CD4-positive, alpha-beta memory T cell (primary cell): ENCODE data around the gene ADAM33. TPM values are rescaled to one million over a fixed set of nuclear protein-coding genes. Genes with fewer than 3 reads are reported as not detected.
A peak's percentile ranks its signal among the peaks of the same experiment; 100 is the strongest.

ENCODE experiments used
- CTCF ChIA-PET: fragments of 350-600 bp; sonication (Branson Sonifier 250); formaldehyde crosslinking; loops from one replicate; lab custom pipeline; 2021; ENCODE audit warnings: inconsistent platforms; ENCODE audit not compliant: partially characterized antibody; lab: Charles Lee
- POLR2A ChIA-PET: fragments of 350-600 bp; sonication (Branson Sonifier 250); formaldehyde crosslinking; loops from one replicate; lab custom pipeline; 2021; ENCODE audit not compliant: partially characterized antibody; lab: Charles Lee
- DNase-seq, 5 donors: peaks; one replicate each; pipeline versions ENCODE4 v3.0.0 to v3.0.0-alpha.2; 2020 to 2022; ENCODE audit warnings: mixed read lengths in 1 of 5
- H3K27ac ChIP-seq: one replicate; pipeline ENCODE4 v1.7.0; 2013; ENCODE audit warnings: low read depth, low read length
- H3K27me3 ChIP-seq: 2 replicates; pipeline ENCODE4 v1.7.0; 2013; ENCODE audit warnings: mild to moderate bottlenecking, low read length, moderate library complexity; ENCODE audit not compliant: insufficient read depth
- H3K36me3 ChIP-seq: 2 replicates; pipeline ENCODE4 v1.7.0; 2013; ENCODE audit warnings: mild to moderate bottlenecking, low read length, moderate library complexity; ENCODE audit not compliant: insufficient read depth
- H3K4me1 ChIP-seq: 2 replicates; pipeline ENCODE4 v1.7.0; 2013; ENCODE audit warnings: mild to moderate bottlenecking, low read length, moderate library complexity; ENCODE audit not compliant: insufficient read depth
- H3K4me3 ChIP-seq, 2 donors: one replicate each; pipeline ENCODE4 v1.7.0; 2013; ENCODE audit warnings: low read length in 2 of 2, mild to moderate bottlenecking in 1 of 2
- H3K9me3 ChIP-seq, 2 donors: one replicate each; pipeline ENCODE4 v1.7.0; 2013; ENCODE audit warnings: low read length in 2 of 2, control low read depth in 1 of 2; ENCODE audit not compliant: control insufficient read depth in 1 of 2
- H3K27ac Mint-ChIP-seq, 7 donors: one replicate each; pipeline ENCODE4 v1.8.0; 2020 to 2021; ENCODE audit warnings: mixed read lengths in 7 of 7, mild to moderate bottlenecking in 6 of 7, inconsistent platforms in 3 of 7, moderate library complexity in 3 of 7
- H3K27me3 Mint-ChIP-seq, 2 donors: one replicate each; pipeline ENCODE4 v1.8.0; 2020 to 2021; ENCODE audit warnings: mixed read lengths in 2 of 2
- H3K36me3 Mint-ChIP-seq, 2 donors: one replicate each; pipeline ENCODE4 v1.8.0; 2020 to 2021; ENCODE audit warnings: mixed read lengths in 2 of 2, inconsistent platforms in 1 of 2, mild to moderate bottlenecking in 1 of 2
- H3K4me1 Mint-ChIP-seq, 4 donors: one replicate each; pipeline ENCODE4 v1.8.0; 2020 to 2021; ENCODE audit warnings: mixed read lengths in 4 of 4, mild to moderate bottlenecking in 1 of 4
- H3K4me3 Mint-ChIP-seq, 8 donors: one replicate each; pipeline ENCODE4 v1.8.0; 2020 to 2021; ENCODE audit warnings: mixed read lengths in 8 of 8, mild to moderate bottlenecking in 7 of 8, moderate library complexity in 6 of 8, inconsistent platforms in 3 of 8
- H3K9me3 Mint-ChIP-seq, 8 donors: one replicate each; pipeline ENCODE4 v1.8.0; 2020 to 2021; ENCODE audit warnings: mixed read lengths in 8 of 8, mild to moderate bottlenecking in 5 of 8, inconsistent platforms in 3 of 8, moderate library complexity in 1 of 8
- intact Hi-C: fragments of 100-400 bp; cut with micrococcal nuclease; formaldehyde crosslinking; loops from one replicate; pipeline ENCODE4 v1.15.1; 2023
- polyA plus RNA-seq, 2 donors: library from polyadenylated mRNA; unstranded; fragments of 300-500 nt; fragmentation: Illumina TruSeq; gene quantifications; one replicate each; pipeline ENCODE4 v1.2.3, GENCODE V29; 2021
- total RNA-seq, 2 experiments: library from RNA; stranded (reverse); gene quantifications; one replicate each; pipeline ENCODE4 v1.2.3, GENCODE V29; 2021

ADAM33 gene
- total and polyA plus RNA-seq, 4 experiments from 2014 or later = not detected

DNA sequence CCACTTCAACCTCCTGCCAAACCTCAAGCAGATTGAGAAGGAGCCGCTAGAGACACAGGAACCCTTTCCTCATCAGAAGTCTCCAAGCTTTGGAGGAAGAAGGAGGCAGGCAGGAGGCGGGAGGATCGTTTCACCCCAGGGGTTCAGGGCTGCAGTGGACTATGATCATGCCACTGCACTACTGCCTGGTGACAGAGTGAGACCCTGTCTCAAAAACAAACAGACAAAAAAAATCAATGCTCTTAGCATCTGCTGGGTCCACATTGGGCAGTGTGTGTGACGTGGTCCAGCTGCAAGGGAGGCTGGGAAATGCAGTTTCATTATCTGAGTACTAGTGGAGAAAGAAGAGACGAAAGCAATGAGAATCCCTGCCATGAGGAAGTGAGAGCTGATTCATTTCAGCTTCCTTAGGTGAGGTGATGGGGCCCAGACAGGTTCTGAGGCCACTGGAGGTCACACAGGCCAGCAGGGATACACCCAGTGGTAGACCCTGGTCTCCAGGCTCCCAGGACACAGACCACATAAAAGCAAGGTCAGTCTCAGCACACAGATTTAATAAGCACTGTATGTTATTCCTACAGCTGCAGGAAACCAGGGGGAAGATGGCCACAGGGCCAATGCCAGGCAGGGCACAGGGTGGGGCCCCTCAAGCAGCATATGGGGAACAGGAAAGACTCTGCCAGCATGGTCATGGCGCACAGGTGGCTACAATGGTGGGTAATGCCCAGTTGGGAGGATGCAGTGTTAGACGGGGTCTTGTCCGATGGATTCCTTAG is 22.9 kb downstream of the ADAM33 start:
- DNase-seq = no peak
- ChIA-PET POLR2A (no interaction called here), CTCF (no interaction called here)
- H3K4me3 Mint-ChIP-seq = peak overlapping the region in 1 of 8 donors; percentile 30
- Histone ChIP-seq H3K4me1 (no peaks in the 10 kb centered on the region), H3K36me3 (no peaks in the 10 kb centered on the region), H3K4me3 (no peak overlapping the region), H3K9me3 (no peaks in the 10 kb centered on the region), H3K27me3 (no peaks in the 10 kb centered on the region), H3K27ac (no peak overlapping the region)
- H3K27ac Mint-ChIP-seq = peak overlapping the region in 1 of 7 donors; percentile 46
- peaks cover 0 to 2% (median 1%) of the 10 kb centered on the region in 8 donors for H3K9me3 Mint-ChIP-seq
- H3K27me3 Mint-ChIP-seq = peaks cover 26 to 28% of the 10 kb centered on the region in 2 donors
- intact Hi-C loops = no loop called here
- H3K4me1 Mint-ChIP-seq = peaks cover 6 to 20% (median 9%) of the 10 kb centered on the region in 4 donors
- H3K36me3 Mint-ChIP-seq = no peaks in the 10 kb centered on the region

DNA sequence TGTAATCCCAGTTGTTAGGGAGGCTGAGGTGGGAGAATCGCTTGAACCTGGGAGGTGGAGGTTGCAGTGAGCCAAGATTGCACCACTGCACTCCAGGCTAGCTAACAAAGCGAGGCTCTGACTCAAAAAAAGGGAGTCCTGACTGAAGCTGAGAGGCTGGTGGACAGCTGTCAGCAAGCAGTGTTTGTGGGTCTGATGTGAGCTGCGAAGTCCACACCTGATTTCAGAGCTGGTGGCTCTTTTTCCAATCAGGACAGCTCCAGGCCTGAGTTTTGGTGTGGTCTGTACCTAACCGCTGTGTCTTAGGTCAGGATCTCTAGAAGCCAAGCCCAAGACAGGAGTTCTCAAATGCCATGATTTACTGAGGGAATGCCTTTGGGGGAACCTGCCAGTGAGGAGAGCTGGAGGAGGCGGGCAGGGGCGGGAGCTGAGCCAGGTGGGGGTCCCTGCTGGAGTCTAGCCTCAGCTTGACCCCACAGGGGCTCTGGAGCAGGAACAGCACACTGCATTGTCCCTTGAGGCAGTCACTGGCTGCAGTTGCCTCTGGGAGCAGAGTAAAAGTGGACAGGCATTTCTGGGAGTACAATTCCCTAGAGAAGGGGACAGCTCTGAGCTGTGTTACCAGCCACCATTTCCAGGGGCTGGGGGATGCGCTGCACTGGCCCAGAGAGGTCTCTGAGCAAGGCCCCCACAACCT is 23.6 kb downstream of the ADAM33 start:
- Histone ChIP-seq H3K36me3 (no peaks in the 10 kb centered on the region), H3K4me1 (no peaks in the 10 kb centered on the region), H3K4me3 (no peak overlapping the region), H3K9me3 (no peaks in the 10 kb centered on the region), H3K27me3 (no peaks in the 10 kb centered on the region), H3K27ac (no peak overlapping the region)
- CTCF ChIA-PET = no interaction called here
- Mint-ChIP-seq H3K36me3 (no peaks in the 10 kb centered on the region), H3K4me3 (no peak overlapping the region), H3K27ac (no peak overlapping the region), H3K9me3 (peaks cover 0 to 8% (median 6%) of the 10 kb centered on the region in 8 donors), H3K4me1 (peaks cover 7 to 20% (median 12%) of the 10 kb centered on the region in 4 donors), H3K27me3 (peaks cover 26 to 28% of the 10 kb centered on the region in 2 donors)
- intact Hi-C loops = no loop called here
- POLR2A ChIA-PET = no interaction called here
- DNase-seq = no peak

DNA sequence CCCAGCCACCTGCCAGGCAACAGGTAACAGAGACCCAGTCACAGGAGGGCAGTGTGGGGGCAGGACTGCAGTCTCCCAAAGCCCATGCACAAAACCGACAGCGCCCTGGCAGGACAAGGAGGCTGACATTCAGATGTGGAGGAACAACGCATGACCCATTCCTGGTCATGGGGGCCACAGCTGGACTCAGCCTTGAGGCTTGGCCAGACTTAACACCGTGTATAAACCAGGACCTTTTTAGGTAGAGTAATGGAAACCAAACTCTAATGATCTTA is 26.7 kb downstream of the ADAM33 start:
- no peak overlapping the region for H3K27ac Mint-ChIP-seq
- H3K4me3 Mint-ChIP-seq = no peak overlapping the region
- Histone ChIP-seq H3K27me3 (no peaks in the 10 kb centered on the region), H3K27ac (no peak overlapping the region), H3K36me3 (no peaks in the 10 kb centered on the region), H3K4me3 (no peak overlapping the region), H3K4me1 (no peaks in the 10 kb centered on the region), H3K9me3 (no peaks in the 10 kb centered on the region)
- ChIA-PET CTCF (no interaction called here), POLR2A (no interaction called here)
- H3K27me3 Mint-ChIP-seq = peaks cover 11 to 14% of the 10 kb centered on the region in 2 donors
- intact Hi-C loops = no loop called here
- peaks cover 5 to 13% of the 10 kb centered on the region in 2 donors for H3K36me3 Mint-ChIP-seq
- H3K4me1 Mint-ChIP-seq = peaks cover 6 to 24% (median 12%) of the 10 kb centered on the region in 4 donors
- peaks cover 2 to 16% (median 6%) of the 10 kb centered on the region in 8 donors for H3K9me3 Mint-ChIP-seq
- DNase-seq = no peak

DNA sequence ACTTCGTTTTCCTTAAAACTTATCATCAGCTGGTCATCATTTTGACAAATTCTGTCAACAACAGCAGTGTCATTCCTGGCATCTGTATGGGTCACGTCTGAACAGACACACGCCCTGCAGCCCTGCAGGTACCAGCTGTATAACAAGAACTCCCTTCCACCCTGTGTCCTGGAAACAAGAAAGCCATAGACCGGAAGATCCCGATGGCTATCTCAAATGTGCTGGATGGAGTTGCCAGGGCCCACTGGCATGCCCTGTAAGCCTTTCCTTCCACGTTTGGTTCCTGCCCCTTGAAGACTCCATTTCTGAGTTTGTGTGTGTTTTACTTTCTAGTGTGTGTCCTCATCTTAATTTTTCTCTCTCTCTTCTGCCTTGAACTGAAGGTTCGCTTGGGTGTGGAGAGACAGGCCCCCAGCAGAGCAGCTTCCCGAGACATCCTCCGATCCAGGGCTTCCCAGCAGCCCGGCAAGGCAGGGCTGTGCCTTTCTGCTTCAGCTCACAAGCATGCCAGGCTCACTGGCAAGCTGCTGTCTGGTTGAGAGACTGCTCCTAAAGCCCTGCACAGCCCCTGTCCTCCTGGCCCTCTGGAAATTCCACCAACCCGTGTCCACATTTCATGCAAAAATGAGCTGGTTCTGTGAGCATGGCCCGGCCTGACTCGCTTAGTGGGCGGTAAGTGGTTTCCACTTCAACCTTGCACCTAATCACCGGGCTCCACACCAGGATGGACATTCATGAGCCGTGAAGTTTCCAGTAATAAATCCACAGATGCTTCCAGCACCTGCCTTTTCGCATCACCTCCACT is 27.3 kb downstream of the ADAM33 start:
- H3K27ac Mint-ChIP-seq = peak overlapping the region in 1 of 7 donors; percentile 16
- Histone ChIP-seq H3K4me1 (no peaks in the 10 kb centered on the region), H3K27ac (no peak overlapping the region), H3K27me3 (no peaks in the 10 kb centered on the region), H3K4me3 (no peak overlapping the region), H3K36me3 (no peaks in the 10 kb centered on the region), H3K9me3 (no peaks in the 10 kb centered on the region)
- peaks cover 8 to 12% of the 10 kb centered on the region in 2 donors for H3K27me3 Mint-ChIP-seq
- H3K36me3 Mint-ChIP-seq = peaks cover 5 to 14% of the 10 kb centered on the region in 2 donors
- H3K4me3 Mint-ChIP-seq = no peak overlapping the region
- peaks cover 2 to 16% (median 6%) of the 10 kb centered on the region in 8 donors for H3K9me3 Mint-ChIP-seq
- intact Hi-C loops = no loop called here
- no peak for DNase-seq
- ChIA-PET POLR2A (no interaction called here), CTCF (interaction anchor here (1.6 kb wide), 1 partner anchor 24 kb away, joined by 4 read pairs; no protein-coding TSS in a partner anchor)
- H3K4me1 Mint-ChIP-seq = peaks cover 6 to 20% (median 11%) of the 10 kb centered on the region in 4 donors

DNA sequence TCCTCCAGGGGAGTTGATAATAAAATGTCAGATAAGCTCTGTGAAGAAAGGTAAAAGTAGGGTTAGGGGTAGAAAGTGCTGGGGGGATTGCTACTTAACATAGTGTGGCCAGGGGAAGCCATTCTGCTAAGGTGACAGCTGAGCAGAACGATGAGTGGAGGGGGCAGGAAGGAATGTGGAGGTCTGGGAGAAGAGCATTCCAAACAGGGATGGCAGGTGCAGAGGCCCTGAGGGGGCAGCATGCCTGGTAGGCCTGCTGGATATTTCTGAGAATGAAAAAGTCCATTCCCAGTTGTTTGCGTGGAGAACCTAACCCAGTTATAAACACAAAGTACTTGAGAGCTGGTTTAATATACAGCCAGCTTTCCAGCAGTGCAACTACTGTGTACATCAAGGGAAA is 27.9 kb downstream of the ADAM33 start:
- Mint-ChIP-seq H3K9me3 (peaks cover 2 to 16% (median 6%) of the 10 kb centered on the region in 8 donors), H3K36me3 (peaks cover 9 to 14% of the 10 kb centered on the region in 2 donors), H3K27ac (no peak overlapping the region), H3K4me3 (no peak overlapping the region), H3K4me1 (peaks cover 4 to 16% (median 7%) of the 10 kb centered on the region in 4 donors), H3K27me3 (peaks cover 3 to 6% of the 10 kb centered on the region in 2 donors)
- ChIA-PET POLR2A (no interaction called here), CTCF (interaction anchor here (1.6 kb wide), 1 partner anchor 23 kb away, joined by 4 read pairs; no protein-coding TSS in a partner anchor)
- Histone ChIP-seq H3K36me3 (no peaks in the 10 kb centered on the region), H3K27me3 (no peaks in the 10 kb centered on the region), H3K27ac (no peak overlapping the region), H3K4me3 (no peak overlapping the region), H3K4me1 (no peaks in the 10 kb centered on the region), H3K9me3 (no peaks in the 10 kb centered on the region)
- no peak for DNase-seq
- intact Hi-C loops = no loop called here

DNA sequence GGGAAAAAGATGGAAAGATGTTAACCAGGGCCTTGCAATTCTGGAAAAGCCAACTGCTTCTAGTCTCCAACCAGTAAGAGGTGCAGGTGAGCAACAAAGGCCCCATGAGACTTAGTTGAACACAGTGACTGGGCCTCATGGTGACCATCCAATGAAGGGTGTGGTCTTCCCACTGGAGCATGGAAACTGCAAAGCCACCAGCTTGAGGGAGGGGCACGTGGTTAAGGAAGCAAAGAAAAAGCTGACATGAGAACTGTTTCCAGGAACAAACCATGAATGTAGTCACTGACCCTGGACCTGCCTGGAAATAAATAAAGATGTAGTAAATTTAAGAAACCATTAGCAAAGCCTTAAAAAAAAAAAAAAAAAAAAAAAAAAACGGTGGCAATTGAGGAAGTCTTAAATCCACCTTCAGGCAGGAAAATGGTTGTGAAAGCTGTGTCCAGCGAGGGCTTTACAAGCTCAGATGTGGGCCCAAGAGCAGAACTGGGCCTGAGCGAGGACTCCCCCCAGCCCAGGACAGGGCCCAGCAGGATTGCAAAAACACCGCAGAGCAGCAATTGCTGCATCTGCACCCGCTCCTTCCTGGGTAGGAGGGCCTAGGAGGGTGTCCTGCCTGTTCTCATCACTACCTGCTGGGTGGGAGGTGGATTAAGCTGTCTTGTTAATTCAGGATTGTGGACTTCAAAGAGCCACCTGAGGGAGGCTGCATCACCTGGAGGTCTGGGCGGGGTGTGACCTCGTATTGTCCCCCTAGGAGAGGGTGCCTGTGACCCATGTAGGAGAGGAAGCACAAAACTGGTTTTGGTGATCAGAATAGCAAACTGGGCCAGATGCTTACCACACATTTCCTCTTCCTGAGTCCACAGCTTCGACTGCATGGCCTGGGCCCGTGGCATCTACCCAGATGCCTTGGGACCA is 28.9 kb downstream of the ADAM33 start:
- intact Hi-C loops = no loop called here
- peaks cover 0 to 2% of the 10 kb centered on the region in 2 donors for H3K27me3 Mint-ChIP-seq
- Histone ChIP-seq H3K9me3 (no peaks in the 10 kb centered on the region), H3K27ac (no peak overlapping the region), H3K4me3 (no peak overlapping the region), H3K27me3 (no peaks in the 10 kb centered on the region), H3K4me1 (no peaks in the 10 kb centered on the region), H3K36me3 (no peaks in the 10 kb centered on the region)
- peak overlapping the region in 2 of 7 donors; percentile 29 to 43 for H3K27ac Mint-ChIP-seq
- ChIA-PET CTCF (interaction anchor here (1.6 kb wide), 1 partner anchor 22 kb away, joined by 4 read pairs; no protein-coding TSS in a partner anchor), POLR2A (no interaction called here)
- peaks cover 2 to 16% (median 6%) of the 10 kb centered on the region in 8 donors for H3K9me3 Mint-ChIP-seq
- H3K36me3 Mint-ChIP-seq = peaks cover 17 to 21% of the 10 kb centered on the region in 2 donors
- H3K4me3 Mint-ChIP-seq = peak overlapping the region in 2 of 8 donors; percentile 7 to 15
- H3K4me1 Mint-ChIP-seq = peaks cover 2 to 13% (median 4%) of the 10 kb centered on the region in 4 donors
- no peak for DNase-seq
